Liver (tissue), 9 donors: ENCODE results near the gene NAT14. TPM values are rescaled to one million over a fixed set of nuclear protein-coding genes. Genes with fewer than 3 reads are reported as not detected.
A peak's percentile ranks its signal among the peaks of the same experiment; 100 is the strongest.

Source experiments
- DNase-seq: peaks from one replicate; pipeline ENCODE4 v3.0.0-alpha.2; 2017; ENCODE audit warnings: low spot score
- H3K27ac ChIP-seq, 2 donors: one replicate each; pipeline ENCODE4 v1.7.0; 2013; ENCODE audit warnings: inconsistent platforms in 2 of 2, low read length in 2 of 2, control low read depth in 1 of 2, low read depth in 1 of 2, mild to moderate bottlenecking in 1 of 2
- H3K27me3 ChIP-seq, 4 donors: one replicate each; pipeline versions ENCODE4 v1.6.1 to v1.7.0; 2013; ENCODE audit warnings: low read length in 3 of 4, inconsistent platforms in 1 of 4, mild to moderate bottlenecking in 1 of 4, moderate library complexity in 1 of 4; ENCODE audit not compliant: control insufficient read depth in 4 of 4, insufficient read depth in 4 of 4
- H3K36me3 ChIP-seq, 4 donors: one replicate each; pipeline versions ENCODE4 v1.6.1 to v1.7.0; 2013; ENCODE audit warnings: low read length in 3 of 4, mild to moderate bottlenecking in 3 of 4, low read depth in 1 of 4, moderate library complexity in 1 of 4; ENCODE audit not compliant: control insufficient read depth in 4 of 4, insufficient read depth in 3 of 4
- H3K4me1 ChIP-seq, 4 donors: one replicate each; pipeline versions ENCODE4 v1.6.1 to v1.7.0; 2013; ENCODE audit warnings: low read length in 3 of 4, mild to moderate bottlenecking in 3 of 4, moderate library complexity in 1 of 4; ENCODE audit not compliant: control insufficient read depth in 4 of 4, insufficient read depth in 4 of 4
- H3K4me3 ChIP-seq, 3 donors: one replicate each; pipeline versions ENCODE4 v1.6.1 to v1.7.0; 2013; ENCODE audit warnings: low read length in 3 of 3, control low read depth in 1 of 3, low read depth in 1 of 3, mild to moderate bottlenecking in 1 of 3
- H3K9ac ChIP-seq, 2 donors: one replicate each; pipeline ENCODE4 v1.7.0; 2013; ENCODE audit warnings: low read length in 2 of 2, mild to moderate bottlenecking in 2 of 2, moderate library complexity in 2 of 2, control low read depth in 1 of 2, low read depth in 1 of 2
- H3K9me3 ChIP-seq, 4 donors: one replicate each; pipeline versions ENCODE4 v1.6.1 to v1.7.0; 2013; ENCODE audit warnings: low read length in 3 of 4; ENCODE audit not compliant: control insufficient read depth in 4 of 4
- EGR1 ChIP-seq, 2 donors: IDR thresholded peaks; 2 replicates each; pipeline ENCODE4 v1.6.1; 2016 to 2018; ENCODE audit warnings: antibody characterized with exemption in 2 of 2, low read depth in 2 of 2
- FOXA1 ChIP-seq: IDR thresholded peaks from 2 replicates; pipeline ENCODE4 v1.6.1; 2016; ENCODE audit warnings: antibody characterized with exemption
- FOXA2 ChIP-seq: IDR thresholded peaks from 2 replicates; pipeline ENCODE4 v1.6.1; 2016; ENCODE audit warnings: antibody characterized with exemption
- GABPA ChIP-seq, 2 donors: IDR thresholded peaks in 1 of 2; conservative IDR thresholded peaks in 1 of 2; 2 replicates each; pipeline ENCODE4 v1.6.1; 2016; ENCODE audit warnings: antibody characterized with exemption in 2 of 2, mild to moderate bottlenecking in 1 of 2, moderate library complexity in 1 of 2
- HNF4A ChIP-seq, 2 donors: conservative IDR thresholded peaks; 2 replicates each; pipeline ENCODE4 v1.6.1; 2016; ENCODE audit warnings: antibody characterized with exemption in 2 of 2, mild to moderate bottlenecking in 2 of 2
- HNF4G ChIP-seq: IDR thresholded peaks from 2 replicates; pipeline ENCODE4 v1.6.1; 2016; ENCODE audit warnings: antibody characterized with exemption
- JUND ChIP-seq, 2 donors: IDR thresholded peaks; 2 replicates each; pipeline ENCODE4 v1.6.1; 2016; ENCODE audit warnings: antibody characterized with exemption in 2 of 2
- NR2F2 ChIP-seq: IDR thresholded peaks from 2 replicates; pipeline ENCODE4 v1.6.1; 2016; ENCODE audit warnings: antibody characterized with exemption
- RAD21 ChIP-seq, 2 donors: IDR thresholded peaks; 2 replicates each; pipeline ENCODE4 v1.6.1; 2016; ENCODE audit warnings: antibody characterized with exemption in 2 of 2, mild to moderate bottlenecking in 2 of 2
- RXRA ChIP-seq, 2 donors: IDR thresholded peaks; 2 replicates each; pipeline ENCODE4 v1.6.1; 2017 to 2018; ENCODE audit warnings: antibody characterized with exemption in 2 of 2, mild to moderate bottlenecking in 1 of 2
- SP1 ChIP-seq: IDR thresholded peaks from 2 replicates; pipeline ENCODE4 v1.6.1; 2018; ENCODE audit warnings: antibody characterized with exemption, mild to moderate bottlenecking
- TAF1 ChIP-seq: conservative IDR thresholded peaks from 2 replicates; pipeline ENCODE4 v1.6.1; 2016; ENCODE audit warnings: antibody characterized with exemption, mild to moderate bottlenecking
- YY1 ChIP-seq: IDR thresholded peaks from 2 replicates; pipeline ENCODE4 v1.6.1; 2016; ENCODE audit warnings: antibody characterized with exemption, mild to moderate bottlenecking
- WGBS: extraction: QIAGEN DNeasy Blood & Tissue Kit; methylation state at CpG from one replicate; pipeline ENCODE4 v1.1.7; 2013; 5-methylcytosine and 5-hydroxymethylcytosine counted together
- polyA plus RNA-seq, 2 donors: library from polyadenylated mRNA; stranded (reverse) in 1 of 2; unstranded in 1 of 2; fragments of 200-250 nt in 1 of 2; fragments of >200 nt in 1 of 2; fragmentation: Nextera tagmentation in 1 of 2; extraction: Ambion mirVana in 1 of 2; gene quantifications; one replicate each; pipeline versions ENCODE4 v1.2.1 to v1.2.3, GENCODE V29; 2013 to 2015
- total RNA-seq, 2 donors: library from RNA; depleted of rRNA; stranded (reverse); fragments of >200 nt; gene quantifications; one replicate each; pipeline ENCODE4 v1.2.3, GENCODE V29; 2014
- TF ChIP-seq, protein P1 (sequence below): IDR thresholded peaks from 2 replicates; pipeline ENCODE4 v1.6.1; 2016; ENCODE audit warnings: antibody characterized with exemption
- TF ChIP-seq, protein P2 (sequence below): IDR thresholded peaks from 2 replicates; pipeline ENCODE4 v1.6.1; 2016; ENCODE audit warnings: antibody characterized with exemption
- TF ChIP-seq, protein P3 (sequence below): fragments of 150-350 bp; IDR thresholded peaks from 2 replicates; pipeline ENCODE4 v1.5.1; 2017; ENCODE audit warnings: improper control_type of control experiment, low read depth, low read length; ENCODE audit not compliant: missing input control
- TF ChIP-seq, protein P4 (sequence below): IDR thresholded peaks from 2 replicates; pipeline ENCODE4 v1.6.1; 2016; ENCODE audit warnings: antibody characterized with exemption, mild to moderate bottlenecking
- TF ChIP-seq, protein P5 (sequence below): IDR thresholded peaks from 2 replicates; pipeline ENCODE4 v1.6.1; 2016; ENCODE audit warnings: antibody characterized with exemption
- donor health status: healthy.
- donor health status: healthy.
- donor health status: healthy.
- donor health status: healthy.
- donor health status: healthy.

NAT14 gene
- total and polyA plus RNA-seq, 4 donors = 1.4 to 3.7 (median 3.0) TPM

DNA sequence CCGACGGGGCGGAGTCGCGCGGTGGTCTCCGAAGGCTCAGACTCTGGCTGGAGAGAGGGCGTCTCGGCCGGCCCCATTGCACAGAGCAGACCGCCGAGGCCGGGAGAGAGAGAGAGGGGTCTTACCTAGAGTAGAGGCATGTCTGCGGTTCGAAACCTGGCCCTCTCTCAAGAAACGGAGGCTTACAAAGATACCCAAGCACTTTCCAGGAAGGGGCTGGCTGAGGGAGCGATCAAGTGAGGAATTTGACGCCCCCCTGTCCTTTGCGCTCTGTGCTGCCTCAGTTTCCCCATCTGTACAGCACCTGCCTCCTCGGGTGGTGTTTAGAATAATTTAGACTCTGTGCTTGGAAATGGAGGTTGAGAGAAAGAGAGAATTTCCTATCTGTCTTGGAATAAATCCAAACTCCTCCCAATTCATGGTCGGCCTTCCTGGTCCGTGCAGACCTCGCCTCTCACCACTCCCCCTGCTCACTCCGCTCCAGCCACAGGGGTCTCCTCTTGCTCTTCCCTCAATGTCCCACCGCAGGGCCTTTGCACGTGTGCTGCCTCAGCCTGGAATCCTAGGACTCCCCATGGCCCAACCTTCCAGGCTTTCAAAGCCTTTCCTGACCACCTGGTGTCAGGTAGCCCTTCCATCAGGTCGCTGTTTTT, 22.9 kb upstream of the NAT14 start:
- H3K9ac ChIP-seq = peak overlapping the region; percentile 57 to 84
- no peak for DNase-seq
- H3K27ac ChIP-seq = peak overlapping the region; percentile 72 to 89
- no peak for TF ChIP-seq FOXA1
- TF ChIP-seq HNF4A (conservative IDR thresholded peaks at IDR 0.05) = no peak
- TF ChIP-seq EGR1 (IDR thresholded peaks at IDR 0.05; ENCODE audit: low read depth in 2 of 2) = no peak
- no peak for TF ChIP-seq SP1
- TF ChIP-seq, protein P1, sequence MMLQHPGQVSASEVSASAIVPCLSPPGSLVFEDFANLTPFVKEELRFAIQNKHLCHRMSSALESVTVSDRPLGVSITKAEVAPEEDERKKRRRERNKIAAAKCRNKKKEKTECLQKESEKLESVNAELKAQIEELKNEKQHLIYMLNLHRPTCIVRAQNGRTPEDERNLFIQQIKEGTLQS = no peak
- H3K4me3 ChIP-seq = peak overlapping the region; percentile 38 to 85 (median 58)
- H3K9me3 ChIP-seq = no peaks in the 10 kb centered on the region
- peaks cover 12 to 35% (median 26%) of the 10 kb centered on the region in 4 donors for H3K4me1 ChIP-seq
- H3K36me3 ChIP-seq = no peaks in the 10 kb centered on the region
- no peaks in the 10 kb centered on the region for H3K27me3 ChIP-seq
- WGBS = 12% methylated on average over 27 of the region's 27 CpGs

DNA sequence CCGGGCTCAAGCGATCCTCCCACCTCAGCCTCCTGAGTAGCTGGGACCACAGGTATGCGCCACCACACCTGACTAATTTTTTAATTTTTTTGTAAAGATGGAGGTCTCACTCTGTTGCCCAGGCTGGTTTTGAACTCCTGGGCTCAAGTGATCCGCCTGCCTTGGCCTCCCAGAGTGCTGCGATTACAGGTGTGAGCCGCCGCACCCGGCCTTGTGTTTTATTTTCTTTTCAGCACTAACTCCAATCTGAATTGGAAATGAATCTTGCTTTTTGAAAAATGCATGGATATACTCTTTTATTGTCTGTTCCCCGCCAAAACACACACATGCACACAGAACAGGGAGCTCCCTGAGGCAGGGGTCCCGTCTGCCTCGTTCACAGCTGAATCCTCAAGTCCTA, 22.3 kb upstream of the NAT14 start:
- Histone ChIP-seq H3K27me3 (no peaks in the 10 kb centered on the region), H3K36me3 (no peaks in the 10 kb centered on the region), H3K9me3 (no peaks in the 10 kb centered on the region), H3K9ac (no peak overlapping the region), H3K4me1 (peaks cover 13 to 41% (median 31%) of the 10 kb centered on the region in 4 donors), H3K27ac (no peak overlapping the region), H3K4me3 (peak overlapping the region in 1 of 3 donors; percentile 38)
- DNase-seq = no peak
- TF ChIP-seq NR2F2 (no peak), EGR1 (IDR thresholded peaks at IDR 0.05; ENCODE audit: low read depth in 2 of 2) (no peak), JUND (IDR thresholded peaks at IDR 0.05) (no peak), SP1 (no peak), FOXA2 (no peak), TAF1 (no peak), HNF4G (no peak), FOXA1 (no peak), RXRA (IDR thresholded peaks at IDR 0.05) (no peak), HNF4A (conservative IDR thresholded peaks at IDR 0.05) (no peak), GABPA (IDR thresholded peaks at IDR 0.05 in 1 of 2, conservative IDR thresholded peaks at IDR 0.05 in 1 of 2) (no peak), RAD21 (IDR thresholded peaks at IDR 0.05) (no peak), YY1 (no peak)
- TF ChIP-seq, protein P2, sequence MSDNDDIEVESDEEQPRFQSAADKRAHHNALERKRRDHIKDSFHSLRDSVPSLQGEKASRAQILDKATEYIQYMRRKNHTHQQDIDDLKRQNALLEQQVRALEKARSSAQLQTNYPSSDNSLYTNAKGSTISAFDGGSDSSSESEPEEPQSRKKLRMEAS = no peak
- TF ChIP-seq, protein P3, sequence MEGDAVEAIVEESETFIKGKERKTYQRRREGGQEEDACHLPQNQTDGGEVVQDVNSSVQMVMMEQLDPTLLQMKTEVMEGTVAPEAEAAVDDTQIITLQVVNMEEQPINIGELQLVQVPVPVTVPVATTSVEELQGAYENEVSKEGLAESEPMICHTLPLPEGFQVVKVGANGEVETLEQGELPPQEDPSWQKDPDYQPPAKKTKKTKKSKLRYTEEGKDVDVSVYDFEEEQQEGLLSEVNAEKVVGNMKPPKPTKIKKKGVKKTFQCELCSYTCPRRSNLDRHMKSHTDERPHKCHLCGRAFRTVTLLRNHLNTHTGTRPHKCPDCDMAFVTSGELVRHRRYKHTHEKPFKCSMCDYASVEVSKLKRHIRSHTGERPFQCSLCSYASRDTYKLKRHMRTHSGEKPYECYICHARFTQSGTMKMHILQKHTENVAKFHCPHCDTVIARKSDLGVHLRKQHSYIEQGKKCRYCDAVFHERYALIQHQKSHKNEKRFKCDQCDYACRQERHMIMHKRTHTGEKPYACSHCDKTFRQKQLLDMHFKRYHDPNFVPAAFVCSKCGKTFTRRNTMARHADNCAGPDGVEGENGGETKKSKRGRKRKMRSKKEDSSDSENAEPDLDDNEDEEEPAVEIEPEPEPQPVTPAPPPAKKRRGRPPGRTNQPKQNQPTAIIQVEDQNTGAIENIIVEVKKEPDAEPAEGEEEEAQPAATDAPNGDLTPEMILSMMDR = no peak
- TF ChIP-seq, protein P4, sequence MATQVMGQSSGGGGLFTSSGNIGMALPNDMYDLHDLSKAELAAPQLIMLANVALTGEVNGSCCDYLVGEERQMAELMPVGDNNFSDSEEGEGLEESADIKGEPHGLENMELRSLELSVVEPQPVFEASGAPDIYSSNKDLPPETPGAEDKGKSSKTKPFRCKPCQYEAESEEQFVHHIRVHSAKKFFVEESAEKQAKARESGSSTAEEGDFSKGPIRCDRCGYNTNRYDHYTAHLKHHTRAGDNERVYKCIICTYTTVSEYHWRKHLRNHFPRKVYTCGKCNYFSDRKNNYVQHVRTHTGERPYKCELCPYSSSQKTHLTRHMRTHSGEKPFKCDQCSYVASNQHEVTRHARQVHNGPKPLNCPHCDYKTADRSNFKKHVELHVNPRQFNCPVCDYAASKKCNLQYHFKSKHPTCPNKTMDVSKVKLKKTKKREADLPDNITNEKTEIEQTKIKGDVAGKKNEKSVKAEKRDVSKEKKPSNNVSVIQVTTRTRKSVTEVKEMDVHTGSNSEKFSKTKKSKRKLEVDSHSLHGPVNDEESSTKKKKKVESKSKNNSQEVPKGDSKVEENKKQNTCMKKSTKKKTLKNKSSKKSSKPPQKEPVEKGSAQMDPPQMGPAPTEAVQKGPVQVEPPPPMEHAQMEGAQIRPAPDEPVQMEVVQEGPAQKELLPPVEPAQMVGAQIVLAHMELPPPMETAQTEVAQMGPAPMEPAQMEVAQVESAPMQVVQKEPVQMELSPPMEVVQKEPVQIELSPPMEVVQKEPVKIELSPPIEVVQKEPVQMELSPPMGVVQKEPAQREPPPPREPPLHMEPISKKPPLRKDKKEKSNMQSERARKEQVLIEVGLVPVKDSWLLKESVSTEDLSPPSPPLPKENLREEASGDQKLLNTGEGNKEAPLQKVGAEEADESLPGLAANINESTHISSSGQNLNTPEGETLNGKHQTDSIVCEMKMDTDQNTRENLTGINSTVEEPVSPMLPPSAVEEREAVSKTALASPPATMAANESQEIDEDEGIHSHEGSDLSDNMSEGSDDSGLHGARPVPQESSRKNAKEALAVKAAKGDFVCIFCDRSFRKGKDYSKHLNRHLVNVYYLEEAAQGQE = no peak
- TF ChIP-seq, protein P5, sequence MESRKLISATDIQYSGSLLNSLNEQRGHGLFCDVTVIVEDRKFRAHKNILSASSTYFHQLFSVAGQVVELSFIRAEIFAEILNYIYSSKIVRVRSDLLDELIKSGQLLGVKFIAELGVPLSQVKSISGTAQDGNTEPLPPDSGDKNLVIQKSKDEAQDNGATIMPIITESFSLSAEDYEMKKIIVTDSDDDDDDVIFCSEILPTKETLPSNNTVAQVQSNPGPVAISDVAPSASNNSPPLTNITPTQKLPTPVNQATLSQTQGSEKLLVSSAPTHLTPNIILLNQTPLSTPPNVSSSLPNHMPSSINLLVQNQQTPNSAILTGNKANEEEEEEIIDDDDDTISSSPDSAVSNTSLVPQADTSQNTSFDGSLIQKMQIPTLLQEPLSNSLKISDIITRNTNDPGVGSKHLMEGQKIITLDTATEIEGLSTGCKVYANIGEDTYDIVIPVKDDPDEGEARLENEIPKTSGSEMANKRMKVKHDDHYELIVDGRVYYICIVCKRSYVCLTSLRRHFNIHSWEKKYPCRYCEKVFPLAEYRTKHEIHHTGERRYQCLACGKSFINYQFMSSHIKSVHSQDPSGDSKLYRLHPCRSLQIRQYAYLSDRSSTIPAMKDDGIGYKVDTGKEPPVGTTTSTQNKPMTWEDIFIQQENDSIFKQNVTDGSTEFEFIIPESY = no peak
- TF ChIP-seq, protein P1 = no peak
- 91% methylated on average over 11 of the region's 11 CpGs for WGBS
